HG02885 (cell line): ENCODE data around the gene PRRT4.

ENCODE experiments used
- ATAC-seq: cut with Tn5 transposase; IDR thresholded peaks from one replicate; pipeline ENCODE4 v1.9.1; 2021; ENCODE audit warnings: mild to moderate bottlenecking; ENCODE audit not compliant: unreplicated experiment, poor library complexity

Gene PRRT4

DNA sequence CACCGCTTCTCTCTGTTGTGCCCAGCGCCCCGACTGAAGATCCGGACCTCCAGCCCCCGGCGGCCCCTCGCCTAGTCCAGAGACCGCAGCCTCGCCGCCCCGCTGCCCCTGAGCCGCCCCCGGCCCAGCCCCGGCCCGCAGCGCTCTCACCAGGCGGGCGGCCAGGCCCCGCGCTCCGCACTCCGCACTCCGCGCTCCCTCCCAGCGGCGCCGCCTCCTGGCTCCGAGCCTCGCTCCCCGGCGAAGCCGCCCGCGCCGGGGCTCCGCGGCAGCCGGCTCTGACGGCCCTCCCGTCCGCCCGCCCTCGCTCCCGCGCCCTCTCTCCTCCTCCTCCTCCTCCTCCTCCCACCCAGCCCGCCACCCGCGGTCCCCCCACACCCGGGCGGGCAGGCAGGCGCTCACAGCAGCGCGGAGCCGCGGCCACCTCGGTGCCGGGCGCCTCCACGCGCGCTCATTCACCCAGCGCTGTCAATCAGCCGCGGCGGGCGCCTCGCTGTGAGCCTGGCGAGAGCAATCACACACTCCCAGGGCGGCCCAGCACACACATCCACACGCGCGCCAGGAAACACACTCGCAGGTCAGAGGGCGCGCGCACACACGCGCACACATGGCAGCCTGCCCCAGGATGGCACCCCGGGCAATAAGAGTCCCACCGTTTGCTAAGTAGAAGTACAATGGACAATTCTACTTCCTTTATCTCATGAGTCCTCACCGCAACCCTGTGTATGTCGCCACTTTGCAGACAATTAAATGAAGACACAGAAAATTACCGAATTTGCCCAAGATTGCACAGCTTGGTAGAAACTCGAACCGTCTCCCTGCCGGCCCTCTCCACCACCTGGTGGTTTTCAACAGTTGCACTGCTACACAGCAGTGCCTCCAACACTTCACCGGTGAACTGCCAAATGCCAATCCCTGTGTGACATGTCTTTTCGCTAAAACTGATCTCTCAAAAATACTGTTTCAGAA lies at the start of gene PRRT4:
PRRT4 (minus strand) TSS at position 280 of the 969 bp plus-strand sequence.
- peak; percentile 59 for ATAC-seq

DNA sequence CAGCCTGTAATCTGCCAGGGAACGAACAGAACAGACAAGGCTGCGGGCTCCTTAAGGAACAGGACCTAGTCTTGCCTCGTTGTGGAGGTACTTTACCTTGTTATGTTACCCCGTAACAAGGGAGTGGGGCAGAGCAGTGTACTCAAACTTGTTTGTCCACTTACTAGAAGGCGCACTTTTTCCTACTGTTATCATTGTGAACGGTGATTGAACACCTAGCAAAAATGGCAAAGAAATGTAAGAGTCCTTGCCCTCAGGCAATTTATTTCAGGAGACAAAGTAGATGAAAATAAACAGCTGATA lies 48.9 kb upstream of the PRRT4 start:
- no peak for ATAC-seq

DNA sequence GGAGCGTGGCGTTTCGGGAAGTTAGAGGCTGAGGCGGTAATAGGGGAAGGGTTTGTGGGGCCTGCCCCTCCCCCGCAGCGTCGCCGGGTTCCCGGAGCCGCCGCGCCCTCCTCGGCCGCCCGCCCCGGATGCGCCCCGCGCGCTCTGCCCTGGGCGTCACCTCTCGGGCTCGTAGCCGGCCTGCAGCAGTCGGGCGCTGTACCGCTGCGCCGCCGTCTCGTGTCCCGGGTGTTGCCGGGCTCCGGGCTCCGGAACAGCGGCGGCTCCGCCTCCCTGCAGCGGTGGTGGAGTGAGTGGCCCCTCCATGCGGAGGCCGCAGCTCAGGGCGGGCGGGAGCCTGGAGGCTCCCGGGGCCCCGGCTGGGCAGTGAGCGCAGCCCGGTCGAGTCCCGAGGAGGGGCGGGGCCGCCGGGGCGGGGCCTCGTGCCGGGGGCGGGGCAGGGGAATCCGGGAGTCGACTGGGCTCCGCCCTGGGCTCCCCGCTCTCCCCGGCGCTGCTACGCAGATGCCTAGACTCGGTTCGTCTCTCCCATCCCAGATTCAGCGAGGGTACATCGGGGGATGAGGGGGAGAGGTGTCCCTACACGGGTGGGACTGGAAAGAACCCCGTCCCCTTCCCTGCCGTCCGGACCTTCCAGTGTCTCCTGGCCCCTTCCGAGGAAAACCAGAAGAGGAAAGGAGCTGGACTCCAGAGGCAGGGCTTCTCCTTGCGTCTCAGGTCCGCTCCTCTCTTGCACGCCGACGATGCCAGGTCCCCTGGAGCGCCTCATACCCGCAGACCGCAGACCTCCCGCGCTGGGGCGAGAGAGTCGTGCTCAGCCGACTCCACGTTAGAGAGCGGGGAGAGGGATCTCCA lies 48.3 kb upstream of the PRRT4 start, which contains the start of gene IMPDH1:
IMPDH1 (minus strand) TSS at position 387 of the 855 bp plus-strand sequence; CDS start at position 306, 81 bp downstream.
- ATAC-seq, result peak; percentile 85

- no peak for ATAC-seq
Observed at GRCh38 chr7:128408709-128409595, 47.5 kb upstream of the PRRT4 start.

DNA sequence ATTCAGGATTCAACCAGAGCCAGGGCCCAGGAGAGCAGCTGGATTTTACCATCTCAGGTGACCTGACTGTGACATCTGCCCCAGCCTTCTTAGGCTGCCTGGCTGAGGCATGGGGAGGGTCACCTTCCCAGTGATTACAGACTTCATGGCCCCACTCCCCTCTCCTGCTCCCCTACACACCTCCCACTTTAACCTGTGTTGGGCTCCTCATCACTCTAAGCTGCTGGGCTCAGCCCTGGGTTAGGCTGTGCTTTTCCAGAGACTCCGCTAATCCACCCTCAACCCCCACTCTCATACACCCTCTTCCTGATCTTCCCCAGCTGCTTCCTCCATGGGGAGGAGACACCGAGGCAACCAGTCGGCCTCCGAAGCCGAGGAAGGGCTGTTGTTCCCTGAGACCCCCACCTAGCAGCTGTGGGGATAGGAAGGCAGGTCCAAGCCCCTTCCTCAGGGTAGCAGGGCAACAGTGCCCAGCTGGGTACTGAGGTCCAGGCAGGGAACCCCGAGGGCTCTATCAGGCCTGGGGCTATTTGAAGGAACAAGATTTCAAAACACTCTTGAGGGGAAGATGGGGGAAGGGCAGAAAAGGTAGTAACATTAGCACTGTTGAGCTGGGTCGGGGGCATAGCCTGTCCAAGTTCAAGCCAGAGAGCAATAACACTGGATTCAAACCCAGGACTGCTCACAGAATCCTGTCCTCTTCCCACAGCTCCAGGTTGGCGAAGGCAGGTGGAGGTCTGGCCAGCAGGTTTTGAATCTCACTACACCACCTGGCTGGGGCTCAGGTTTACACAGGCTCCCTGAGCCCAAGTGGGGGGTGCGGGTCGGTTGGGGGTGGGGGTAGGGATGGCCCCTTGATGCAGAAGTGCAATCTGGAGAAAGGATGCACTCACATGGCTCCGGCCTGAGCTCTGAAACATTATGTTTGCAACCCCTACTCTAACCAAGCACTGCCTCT lies 46.5 kb upstream of the PRRT4 start:
- no peak for ATAC-seq

GRCh38 chr7:128407233-128407589 lies 45.7 kb upstream of the PRRT4 start:
- no peak for ATAC-seq

- no peak for ATAC-seq
Observed at GRCh38 chr7:128406314-128407232, 45.1 kb upstream of the PRRT4 start.

GRCh38 chr7:128405471-128406313 lies 44.2 kb upstream of the PRRT4 start:
- ATAC-seq, result no peak

- no peak for ATAC-seq
Observed at GRCh38 chr7:128404886-128405470, 43.5 kb upstream of the PRRT4 start.

DNA sequence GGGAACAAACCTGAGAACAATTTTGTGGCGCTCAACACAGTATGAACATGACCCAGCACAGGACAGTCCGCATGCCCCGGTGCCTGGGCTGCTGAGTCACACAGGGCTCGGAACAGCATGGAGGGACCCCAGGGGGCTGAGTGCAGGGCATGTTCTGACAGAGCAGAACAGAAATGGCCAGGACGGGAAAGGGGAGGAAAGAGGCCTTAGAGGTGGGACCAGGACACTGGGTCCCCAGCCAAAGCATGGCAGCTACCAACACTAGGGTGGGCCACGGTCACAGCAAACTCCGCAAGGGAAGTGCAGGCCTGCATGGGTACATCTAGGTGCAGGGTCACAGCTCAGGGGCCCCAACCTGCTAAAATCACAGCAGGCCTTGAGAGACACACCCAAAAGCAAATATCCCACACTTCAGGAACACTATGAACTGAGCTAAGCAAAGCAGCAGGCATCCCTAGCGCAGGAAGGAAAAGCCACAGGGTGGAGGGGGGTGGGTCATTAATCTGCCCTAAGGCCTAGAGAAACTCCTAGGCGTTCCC lies 42.7 kb upstream of the PRRT4 start:
- ATAC-seq, result no peak

GRCh38 chr7:128403676-128404075 lies 42.2 kb upstream of the PRRT4 start:
- no peak for ATAC-seq

DNA sequence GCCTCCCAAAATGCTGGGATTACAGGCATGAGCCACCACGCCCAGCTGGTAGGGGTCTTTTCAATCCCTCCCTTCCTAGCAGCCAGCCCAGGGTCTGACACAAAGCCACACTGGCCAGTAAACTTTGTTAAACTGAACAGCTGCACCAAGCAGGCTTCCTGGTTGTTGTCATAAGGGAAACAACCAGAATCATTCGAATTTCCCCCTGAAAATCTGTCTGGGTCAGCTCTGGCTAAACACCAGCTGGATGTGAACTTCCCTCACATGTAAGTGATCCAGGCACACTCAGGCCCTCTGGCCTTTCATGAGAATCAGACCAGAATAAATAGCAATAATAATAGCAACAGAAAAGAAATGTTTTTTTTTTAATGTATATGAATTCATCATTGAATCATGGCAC lies 40.9 kb upstream of the PRRT4 start:
- ATAC-seq, result no peak

DNA sequence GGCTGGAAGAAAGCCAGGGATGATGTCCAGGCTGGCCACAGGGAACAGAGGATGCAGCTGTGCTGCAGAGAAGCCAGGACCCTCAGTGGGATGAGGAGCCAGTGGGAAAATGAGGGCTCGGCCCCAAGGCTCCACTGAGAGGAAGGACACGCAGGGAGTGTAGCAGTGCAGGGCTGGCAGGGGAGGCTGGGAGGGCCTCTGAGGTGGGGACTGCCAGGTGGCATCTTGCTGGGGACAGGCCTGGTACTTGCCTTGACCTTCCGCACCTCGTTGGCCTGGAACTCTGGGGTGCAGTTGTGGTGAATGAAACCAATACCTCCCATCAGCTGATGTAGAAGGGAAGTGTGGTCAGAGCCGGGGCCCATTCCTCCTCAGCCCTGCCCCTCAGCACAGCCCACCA lies 39.1 kb upstream of the PRRT4 start:
- no peak for ATAC-seq

GRCh38 chr7:128399991-128400390 lies 38.5 kb upstream of the PRRT4 start:
- ATAC-seq, result no peak

- no peak for ATAC-seq
Observed at GRCh38 chr7:128398841-128399135, 37.3 kb upstream of the PRRT4 start.

DNA sequence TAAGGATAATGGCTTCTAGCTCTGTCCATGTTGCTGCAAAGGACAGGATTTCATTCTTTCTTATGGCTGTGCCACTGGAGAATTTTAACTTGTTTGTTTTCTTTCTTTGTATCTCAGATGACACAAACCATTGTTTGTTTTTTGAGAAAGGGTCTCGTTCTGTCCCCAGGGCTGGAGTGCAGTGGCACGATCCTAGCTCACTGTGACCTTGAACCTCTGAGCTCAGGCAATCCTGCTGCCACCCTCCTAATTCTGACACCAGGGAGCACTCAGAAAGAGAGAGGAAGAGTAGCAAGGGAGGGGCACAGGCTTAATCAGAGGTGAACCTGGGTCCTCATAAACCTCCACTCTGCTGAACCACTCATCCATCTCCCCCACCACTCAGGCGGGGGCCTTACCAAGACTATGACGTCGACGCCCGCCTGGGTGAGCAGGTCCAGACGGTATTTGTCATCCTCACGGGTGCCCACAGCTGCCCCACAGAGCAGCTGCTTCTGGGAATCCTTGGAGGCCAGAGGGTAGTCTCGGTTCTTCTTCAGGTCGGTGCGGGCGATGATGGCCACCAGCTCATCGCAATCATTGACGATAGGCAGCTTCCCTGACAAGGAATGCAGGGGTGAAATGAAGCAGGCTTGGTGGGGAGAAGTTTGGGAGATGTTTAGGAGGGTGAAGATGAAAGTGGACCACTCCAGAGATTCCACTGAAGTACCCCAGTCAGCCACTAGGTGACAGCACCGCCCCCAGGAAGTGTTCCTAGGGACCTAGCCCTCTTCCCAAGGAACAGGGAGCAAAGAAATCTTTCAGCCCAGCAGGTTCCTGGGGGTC lies 36.7 kb upstream of the PRRT4 start:
- no peak for ATAC-seq
